Measurements from ENCODE around the gene IL17C.

Gene IL17C

DNA sequence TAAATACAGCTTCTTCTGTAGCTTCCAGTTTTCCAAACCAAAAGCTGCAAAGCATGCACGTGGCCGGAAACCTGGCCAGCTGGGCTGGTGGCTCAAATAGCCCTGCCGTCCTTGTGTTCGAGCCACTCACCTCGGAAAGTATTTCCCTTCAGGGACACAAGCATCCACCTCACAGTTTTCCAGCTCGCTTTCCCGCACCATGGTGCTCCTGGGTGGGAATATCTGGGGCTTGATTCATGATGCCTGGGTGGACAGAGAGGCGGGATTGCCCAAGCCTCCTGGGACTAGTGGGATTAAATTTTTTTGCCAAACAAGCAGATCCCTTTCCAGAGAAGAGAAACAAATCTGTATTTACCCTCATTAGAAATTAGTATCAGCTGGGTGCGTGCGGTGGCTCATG lies 31.6 kb downstream of the IL17C start:
- no peak for DNase-seq (ENCODE audit: low read depth)
- no peak overlapping the region for H3K4me3 ChIP-seq (ENCODE audit: low read depth, low read length)
- TF ChIP-seq, protein P1, sequence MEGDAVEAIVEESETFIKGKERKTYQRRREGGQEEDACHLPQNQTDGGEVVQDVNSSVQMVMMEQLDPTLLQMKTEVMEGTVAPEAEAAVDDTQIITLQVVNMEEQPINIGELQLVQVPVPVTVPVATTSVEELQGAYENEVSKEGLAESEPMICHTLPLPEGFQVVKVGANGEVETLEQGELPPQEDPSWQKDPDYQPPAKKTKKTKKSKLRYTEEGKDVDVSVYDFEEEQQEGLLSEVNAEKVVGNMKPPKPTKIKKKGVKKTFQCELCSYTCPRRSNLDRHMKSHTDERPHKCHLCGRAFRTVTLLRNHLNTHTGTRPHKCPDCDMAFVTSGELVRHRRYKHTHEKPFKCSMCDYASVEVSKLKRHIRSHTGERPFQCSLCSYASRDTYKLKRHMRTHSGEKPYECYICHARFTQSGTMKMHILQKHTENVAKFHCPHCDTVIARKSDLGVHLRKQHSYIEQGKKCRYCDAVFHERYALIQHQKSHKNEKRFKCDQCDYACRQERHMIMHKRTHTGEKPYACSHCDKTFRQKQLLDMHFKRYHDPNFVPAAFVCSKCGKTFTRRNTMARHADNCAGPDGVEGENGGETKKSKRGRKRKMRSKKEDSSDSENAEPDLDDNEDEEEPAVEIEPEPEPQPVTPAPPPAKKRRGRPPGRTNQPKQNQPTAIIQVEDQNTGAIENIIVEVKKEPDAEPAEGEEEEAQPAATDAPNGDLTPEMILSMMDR (conservative IDR thresholded peaks at IDR 0.05; ENCODE audit: low read depth, low read length), result no peak

DNA sequence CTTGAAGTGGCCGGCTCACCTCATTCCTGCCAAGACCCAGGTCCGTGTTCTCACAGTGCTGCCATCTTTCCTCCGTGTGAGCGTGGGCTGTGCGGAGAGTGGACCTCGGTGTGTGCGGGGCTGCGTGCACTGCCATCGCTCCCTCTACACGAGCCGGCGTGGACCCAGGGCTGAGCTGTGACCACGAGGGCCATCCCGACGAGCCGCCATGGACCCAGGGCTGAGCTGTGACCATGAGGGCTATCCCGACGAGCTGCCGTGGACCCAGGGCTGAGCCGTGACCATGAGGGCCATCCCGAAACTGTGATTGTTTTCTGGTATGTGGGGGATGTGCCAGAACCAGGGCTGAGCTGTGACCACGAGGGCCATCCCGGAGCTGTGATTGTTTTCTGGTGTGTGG lies 33.4 kb downstream of the IL17C start:
- TF ChIP-seq, protein P1 (conservative IDR thresholded peaks at IDR 0.05; ENCODE audit: low read depth, low read length), result no peak
- no peak for DNase-seq (ENCODE audit: low read depth)

DNA sequence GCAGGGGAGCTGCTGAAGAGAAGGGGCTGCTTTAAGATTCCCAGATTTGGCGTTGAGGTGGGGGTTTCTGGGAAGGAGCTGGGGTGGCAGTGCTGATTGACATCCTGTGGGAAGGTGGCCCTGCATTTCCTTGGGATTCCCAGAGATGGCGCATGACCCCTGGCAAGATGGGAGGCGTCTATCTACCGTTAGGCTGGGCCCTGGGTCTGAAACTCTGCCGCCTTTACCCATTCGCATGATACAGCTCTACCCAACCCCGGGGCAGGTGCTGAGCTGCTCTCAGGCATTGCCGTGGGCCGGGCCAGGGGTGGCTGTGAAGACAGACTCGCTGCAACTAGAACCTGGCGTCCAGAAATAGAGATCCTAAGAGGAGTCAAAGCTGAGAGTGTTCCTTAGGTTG lies 34.4 kb downstream of the IL17C start:
- H3K4me3 ChIP-seq (ENCODE audit: low read depth, low read length), result no peak overlapping the region
- no peak for DNase-seq (ENCODE audit: low read depth)
- TF ChIP-seq, protein P1 (conservative IDR thresholded peaks at IDR 0.05; ENCODE audit: low read depth, low read length), result peak; percentile 40

More for the DNA sequence above, 33.4 kb downstream of the IL17C start:
- H3K4me3 ChIP-seq (ENCODE audit: low read depth, low read length), result no peak overlapping the region

DNA sequence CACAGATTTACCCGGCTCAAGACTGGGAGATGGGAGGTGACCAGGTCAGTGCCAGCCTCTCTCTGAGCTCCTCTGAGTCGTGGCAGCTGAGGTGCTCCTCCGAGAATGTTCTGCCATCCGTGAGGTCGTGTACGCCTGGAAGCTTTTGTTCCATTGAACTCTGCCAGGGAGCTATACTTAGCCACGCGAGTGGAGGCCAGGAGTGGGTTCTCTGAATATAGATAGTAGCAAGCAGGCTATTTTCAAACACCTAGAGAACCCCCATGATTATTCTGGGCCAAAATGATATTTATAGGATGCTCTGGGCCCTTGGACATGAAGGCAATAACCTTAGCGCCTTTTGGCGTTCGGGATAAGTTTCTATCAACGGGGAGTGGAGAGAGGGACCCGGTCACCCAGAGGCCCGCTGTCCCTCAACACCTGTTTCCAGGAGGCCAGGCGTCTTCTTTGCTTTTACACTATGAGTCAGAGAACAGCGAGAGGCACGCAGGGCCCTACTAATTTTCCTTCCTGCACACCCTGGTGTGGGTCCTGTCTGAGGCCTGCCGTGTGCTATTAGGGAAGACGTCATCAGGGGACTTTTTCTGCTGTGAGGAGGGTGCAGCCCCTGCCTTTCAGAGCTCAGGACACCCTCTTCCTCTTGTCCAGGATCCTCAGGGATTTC lies 35.5 kb downstream of the IL17C start:
- DNase-seq (ENCODE audit: low read depth), result no peak
- TF ChIP-seq, protein P1 (conservative IDR thresholded peaks at IDR 0.05; ENCODE audit: low read depth, low read length), result no peak
- H3K4me3 ChIP-seq (ENCODE audit: low read depth, low read length), result no peak overlapping the region

DNA sequence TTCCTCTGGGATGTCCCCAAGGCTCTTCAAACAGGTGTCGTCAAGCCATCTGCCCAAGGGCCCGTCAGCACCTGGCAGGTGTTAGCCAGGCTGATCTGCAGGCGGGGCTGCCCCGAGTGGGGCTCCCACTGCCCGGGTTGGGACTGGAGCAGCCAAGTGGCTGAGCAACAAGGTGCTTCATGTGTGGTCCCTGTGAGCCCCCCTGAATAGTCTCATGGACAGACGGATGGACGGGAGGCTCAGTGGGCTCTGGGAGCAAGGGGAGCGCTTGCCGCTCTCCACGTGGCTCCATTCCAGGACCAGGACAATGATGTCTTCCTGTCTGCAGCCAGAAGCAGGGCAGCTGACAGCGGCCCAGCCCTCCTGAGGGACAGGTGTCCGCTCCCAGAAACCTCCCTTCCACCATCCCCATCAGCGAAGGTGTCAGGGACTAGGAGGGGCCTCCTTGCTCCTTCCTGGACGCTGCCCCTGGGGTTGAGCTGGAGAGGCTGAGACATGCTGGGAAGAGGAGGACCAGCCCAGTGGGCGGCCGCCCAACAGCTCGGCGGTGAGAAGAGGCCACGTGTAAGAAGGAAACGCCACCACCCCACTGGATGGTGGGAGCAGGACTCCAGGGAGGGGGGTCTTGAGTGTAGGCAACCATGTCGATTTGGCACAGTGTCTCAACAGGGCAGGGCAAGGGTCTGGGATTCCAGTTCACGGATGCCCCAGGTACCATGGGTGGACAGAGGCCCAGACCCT lies 38.3 kb downstream of the IL17C start:
- TF ChIP-seq, protein P1 (conservative IDR thresholded peaks at IDR 0.05; ENCODE audit: low read depth, low read length), result no peak
- DNase-seq (ENCODE audit: low read depth), result no peak
- H3K4me3 ChIP-seq (ENCODE audit: low read depth, low read length), result no peak overlapping the region

DNA sequence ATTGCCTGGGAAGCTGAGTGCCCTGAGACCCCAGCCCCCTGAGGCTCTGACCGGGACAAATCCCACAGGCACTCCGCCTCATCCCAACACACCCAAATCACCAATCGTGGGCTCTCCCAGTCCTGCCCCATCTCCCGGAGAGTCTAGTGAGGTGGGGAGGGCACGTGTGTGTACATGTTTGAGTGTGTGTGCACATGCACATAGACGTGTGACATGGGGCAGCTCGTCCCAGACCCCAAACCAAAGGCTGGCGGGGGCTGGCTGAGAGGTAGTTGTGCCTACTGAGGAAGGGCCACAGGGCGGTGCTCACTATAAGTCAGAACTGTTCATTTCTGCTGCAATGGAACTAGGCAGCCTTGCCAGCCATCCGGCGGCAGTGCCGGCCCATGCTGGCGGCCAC lies 39.3 kb downstream of the IL17C start:
- TF ChIP-seq, protein P1 (conservative IDR thresholded peaks at IDR 0.05; ENCODE audit: low read depth, low read length), result no peak
- DNase-seq (ENCODE audit: low read depth), result no peak

More for the DNA sequence above, 39.3 kb downstream of the IL17C start:
- H3K4me3 ChIP-seq (ENCODE audit: low read depth, low read length), result no peak overlapping the region

Measured in choroid plexus epithelial cell (primary cell).